SK-MEL-5 (cell line): ENCODE measurements around the gene ADRA2C. TPM values are rescaled to one million over a fixed set of nuclear protein-coding genes. Genes with fewer than 3 reads are reported as not detected.

ENCODE experiments used
- DNase-seq: peaks from one replicate; pipeline ENCODE4 v3.0.0-alpha.2; 2016; ENCODE audit warnings: low read depth, low spot score
- in situ Hi-C: cut with HindIII; loops from 2 replicates; pipeline ENCODE4 v1.10.0; 2016; ENCODE audit warnings: low sequenced_read_pairs, high pct_unique_total_duplicates, low pct_unique_long_range_greater_than_20kb
- total RNA-seq: library from RNA; depleted of rRNA; stranded (reverse); fragments of >200 nt; shearing (Covaris generic); gene quantifications from 2 replicates; pipeline ENCODE4 v1.2.3, GENCODE V29; 2014

ADRA2C gene
- total RNA-seq, 1 experiment from 2014 or later: 15.7 TPM

DNA sequence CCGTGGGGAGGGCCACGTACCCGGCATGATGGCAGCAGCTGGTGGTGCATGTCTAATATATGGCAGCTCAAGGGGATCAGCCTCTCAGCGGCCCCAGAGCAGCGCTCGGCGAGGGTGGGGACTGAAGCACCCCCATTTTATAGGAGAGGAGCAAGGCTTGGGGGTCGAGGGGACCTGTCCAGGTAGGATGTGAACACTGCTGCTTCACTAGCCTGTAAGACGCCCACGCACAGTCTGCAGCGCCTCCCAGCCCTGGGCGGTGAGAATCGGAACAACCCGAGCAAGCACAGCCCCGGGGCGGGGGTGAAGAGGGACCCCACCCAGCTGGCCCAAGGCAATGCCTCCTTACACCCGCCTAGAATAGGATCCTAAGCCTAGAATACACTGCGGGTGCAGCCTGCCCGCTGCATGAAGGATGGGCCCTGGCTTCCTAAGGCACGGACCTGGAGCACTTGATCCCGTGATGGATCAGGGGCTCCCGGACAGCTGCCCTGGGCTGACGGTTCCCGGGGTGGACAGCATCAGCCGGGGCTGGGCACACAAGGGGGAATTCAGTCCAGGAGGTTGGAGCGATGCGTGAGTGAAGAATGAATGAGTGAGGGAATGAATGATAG lies 17.6 kb downstream of the ADRA2C start:
- DNase-seq: peak; percentile 47
- in situ Hi-C loops: no loop called here

DNA sequence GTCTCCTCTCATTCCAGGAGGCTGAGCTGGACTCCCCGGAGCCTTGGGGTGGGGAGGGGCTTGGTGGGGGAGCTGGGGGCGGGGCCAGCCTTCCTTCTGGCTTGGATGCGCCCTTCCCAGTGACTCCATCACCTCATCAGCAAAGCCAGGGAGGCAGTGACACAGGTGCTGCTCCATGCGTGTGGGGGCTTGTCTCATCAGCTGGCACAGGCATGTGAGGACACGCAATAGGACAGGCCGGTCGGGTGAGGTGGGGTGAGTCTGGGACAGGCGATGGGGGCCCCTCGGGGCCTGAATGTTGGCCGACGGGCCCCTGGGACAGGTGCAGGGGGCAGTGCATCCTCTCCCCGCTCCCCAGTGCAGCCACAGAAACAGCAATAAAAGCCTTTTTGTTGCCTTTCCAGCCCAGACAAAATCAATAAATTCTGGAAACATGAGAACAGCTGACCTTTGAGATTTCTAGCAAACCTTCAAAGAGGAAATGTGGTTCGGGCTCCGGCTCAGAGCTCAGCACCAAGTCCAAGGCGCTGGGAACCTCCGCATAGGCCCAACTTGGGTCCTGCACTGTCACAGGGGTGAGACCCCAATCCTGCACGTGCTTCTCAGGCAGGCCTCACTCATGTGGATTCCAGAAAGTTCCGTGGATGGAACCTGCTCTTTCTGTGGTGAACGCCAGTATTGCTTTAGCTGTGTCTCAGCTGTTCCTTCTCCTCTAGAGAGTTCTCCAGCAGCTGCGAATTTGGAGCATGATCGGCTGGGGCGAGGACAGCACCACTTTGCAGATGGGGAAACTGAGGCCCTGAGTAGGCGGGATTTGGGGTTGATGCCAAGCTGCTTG lies 18.5 kb downstream of the ADRA2C start:
- in situ Hi-C loops: no loop called here
- peak; percentile 26 for DNase-seq

DNA sequence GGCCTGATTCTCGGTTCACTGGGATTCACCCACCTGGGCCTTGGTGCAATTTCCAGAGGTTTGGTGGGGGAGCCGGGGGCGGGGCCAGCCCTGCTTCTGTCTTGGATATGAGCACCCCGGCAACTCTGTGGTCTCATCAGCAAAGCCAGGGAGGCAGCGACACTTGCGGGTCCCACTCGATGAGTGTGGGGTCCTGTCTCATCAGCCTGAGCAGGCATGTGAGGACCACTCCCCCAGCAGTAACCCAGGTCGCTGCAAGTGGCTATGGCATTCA lies 19.0 kb downstream of the ADRA2C start:
- in situ Hi-C loops: no loop called here
- no peak for DNase-seq

DNA sequence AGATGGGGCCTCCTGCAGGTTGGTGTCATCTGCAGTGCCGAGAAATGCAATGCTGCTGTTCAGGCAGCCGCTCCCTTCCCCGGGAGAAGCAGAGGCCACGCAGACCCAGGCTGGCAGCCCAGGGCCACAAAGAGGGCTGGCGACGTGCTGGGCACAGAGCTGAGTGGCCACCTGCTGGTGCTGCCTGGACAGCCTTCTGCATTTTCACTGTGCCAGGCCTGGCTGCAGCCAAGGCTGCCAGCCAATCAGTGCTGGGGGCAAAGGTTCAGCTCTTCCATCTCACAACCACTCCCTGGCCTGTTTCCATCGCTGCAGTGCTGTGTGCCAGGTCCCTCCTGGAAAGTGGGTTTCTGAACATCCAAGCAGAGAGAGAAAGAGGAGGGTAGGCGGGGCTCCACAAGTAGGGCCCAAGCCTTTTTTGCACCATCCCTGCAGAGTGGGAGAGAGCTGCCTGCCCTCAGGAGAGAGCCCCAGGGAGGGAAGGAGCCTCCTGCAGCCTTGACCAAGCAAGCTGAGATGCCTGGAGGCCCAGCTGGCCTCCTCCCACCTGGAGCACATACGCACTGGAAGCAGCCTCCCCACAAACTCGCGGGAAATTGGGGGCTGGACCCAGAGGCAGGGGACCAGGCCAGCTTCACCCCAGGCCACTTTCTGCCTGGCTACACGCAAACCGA lies 20.1 kb downstream of the ADRA2C start:
- peak; percentile 15 for DNase-seq
- in situ Hi-C loops: no loop called here

DNA sequence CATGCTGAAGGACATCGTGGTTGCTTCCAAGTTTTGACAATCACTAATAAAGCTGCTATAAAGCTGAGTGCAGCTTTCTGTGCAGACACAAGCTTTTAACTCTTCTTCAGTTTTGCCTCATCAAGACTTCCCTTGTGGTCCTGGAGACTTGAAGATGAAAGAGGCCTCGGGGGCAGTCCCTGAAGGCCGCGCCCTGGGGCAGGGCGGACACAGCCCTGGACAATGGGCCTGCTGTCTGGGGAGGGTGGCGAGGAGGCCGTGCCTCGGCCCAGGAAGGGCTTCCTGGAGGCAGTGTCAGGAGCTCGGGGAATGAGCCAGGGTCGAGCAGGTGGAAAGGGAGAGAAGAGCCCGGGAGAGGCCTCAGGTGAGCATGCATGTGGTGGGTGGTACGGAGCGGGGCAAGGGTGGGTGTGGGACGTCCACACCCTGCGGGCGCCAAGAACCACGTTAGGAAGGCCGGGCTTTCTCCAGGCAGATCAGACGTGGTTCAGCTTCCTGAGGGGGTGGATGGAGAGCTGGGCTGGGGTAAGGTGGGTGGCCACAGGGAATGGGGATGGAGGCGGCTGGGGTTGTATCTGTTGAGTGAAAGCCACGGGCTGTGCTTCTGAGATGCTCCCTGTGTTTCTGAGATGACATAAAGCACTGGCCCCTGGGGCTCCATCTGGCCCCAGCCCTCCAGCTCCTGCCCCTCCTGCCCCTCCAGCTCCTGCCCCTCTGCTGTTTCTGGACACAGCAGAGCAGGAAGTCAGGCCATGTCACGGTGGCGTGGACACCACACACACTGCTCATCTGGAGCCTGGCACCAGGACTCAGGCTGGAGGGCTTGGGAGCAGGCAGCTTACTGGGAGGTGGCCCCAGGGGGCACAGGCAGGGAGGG lies 21.5 kb downstream of the ADRA2C start:
- DNase-seq: no peak
- in situ Hi-C loops: no loop called here

DNA sequence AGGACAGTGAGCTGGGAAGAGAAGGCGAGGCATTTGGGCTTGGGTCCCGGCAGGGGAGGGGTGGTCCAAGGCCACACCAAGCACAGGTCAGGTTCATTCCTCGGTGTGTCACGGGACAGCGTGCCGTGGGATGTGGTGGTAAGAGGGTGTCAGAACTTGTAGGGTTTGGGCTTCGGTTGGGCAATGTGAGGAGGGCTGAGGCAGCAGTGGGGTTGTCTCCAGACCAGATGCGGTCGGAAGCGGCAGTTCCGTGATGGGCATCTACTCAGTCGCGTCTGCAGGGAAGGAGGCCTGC lies 22.1 kb downstream of the ADRA2C start:
- in situ Hi-C loops: no loop called here
- no peak for DNase-seq

DNA sequence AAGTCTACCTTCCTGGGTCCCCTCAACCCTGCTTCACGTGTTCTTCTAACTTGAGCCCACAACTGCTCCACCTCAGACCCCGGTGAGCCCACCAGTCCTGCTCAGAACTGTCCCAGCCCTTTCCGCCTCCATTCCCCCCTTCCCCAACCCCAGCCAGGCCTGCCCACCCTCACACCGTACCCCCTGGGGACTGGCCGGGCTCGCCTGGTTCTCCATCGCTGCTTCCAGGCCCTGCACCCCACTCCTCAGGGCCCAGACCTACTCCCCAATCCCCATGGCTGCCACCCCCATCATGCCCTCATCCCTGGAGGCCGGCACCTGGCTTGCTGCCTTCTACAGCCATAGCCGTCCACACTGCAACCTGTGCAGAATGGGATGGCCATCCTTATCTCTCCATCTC lies 23.4 kb downstream of the ADRA2C start:
- no peak for DNase-seq

DNA sequence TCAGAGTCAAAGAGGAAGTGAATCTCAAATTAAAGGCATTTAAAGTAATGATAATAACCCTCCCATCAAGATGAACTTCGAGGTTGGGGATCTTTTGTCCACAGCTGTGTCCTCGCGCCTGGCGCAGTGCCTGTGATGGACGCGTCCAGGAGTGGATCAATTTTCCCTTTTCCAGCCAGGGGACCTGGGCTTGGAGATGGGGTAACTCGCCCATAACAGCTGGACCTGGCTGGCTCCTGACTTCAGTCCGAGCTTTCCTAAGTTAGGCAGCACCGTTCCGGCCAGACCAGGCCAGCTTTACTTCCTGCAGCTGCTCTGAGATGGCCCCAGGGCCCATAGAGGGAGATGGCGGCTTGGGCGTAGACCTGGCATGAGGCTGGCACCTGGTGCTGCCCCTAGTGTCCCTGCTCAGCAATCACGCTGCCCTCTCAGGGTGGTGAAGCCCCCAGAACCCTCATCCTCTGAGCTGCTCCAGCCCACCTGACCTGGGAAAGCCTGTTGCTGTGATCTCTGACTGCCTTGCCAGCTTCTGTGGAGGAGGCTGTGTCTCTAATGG lies 23.9 kb downstream of the ADRA2C start:
- no peak for DNase-seq
- in situ Hi-C loops: no loop called here

More for the DNA sequence above, 23.4 kb downstream of the ADRA2C start:
- in situ Hi-C loops: no loop called here

DNA sequence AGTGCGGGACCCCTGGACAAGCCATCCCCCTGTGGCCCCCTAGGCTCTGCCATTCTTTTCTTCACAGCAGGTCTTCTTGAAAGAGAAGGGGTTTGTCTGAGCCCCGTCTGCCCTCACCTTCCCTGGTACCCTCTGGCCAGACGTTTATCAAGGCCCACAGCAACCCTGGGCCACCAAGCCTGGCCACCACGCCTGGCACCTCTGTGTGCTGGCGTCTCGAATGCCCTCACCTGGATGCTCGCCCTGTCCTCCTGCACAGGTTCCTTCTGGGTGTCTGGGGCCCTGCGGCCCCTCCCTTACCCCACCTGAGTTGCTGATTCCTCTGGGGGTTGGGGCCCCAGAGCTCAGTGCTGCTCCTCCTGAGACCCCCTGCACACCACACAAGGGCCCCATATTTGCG lies 25.1 kb downstream of the ADRA2C start:
- DNase-seq: no peak
- in situ Hi-C loops: no loop called here

DNA sequence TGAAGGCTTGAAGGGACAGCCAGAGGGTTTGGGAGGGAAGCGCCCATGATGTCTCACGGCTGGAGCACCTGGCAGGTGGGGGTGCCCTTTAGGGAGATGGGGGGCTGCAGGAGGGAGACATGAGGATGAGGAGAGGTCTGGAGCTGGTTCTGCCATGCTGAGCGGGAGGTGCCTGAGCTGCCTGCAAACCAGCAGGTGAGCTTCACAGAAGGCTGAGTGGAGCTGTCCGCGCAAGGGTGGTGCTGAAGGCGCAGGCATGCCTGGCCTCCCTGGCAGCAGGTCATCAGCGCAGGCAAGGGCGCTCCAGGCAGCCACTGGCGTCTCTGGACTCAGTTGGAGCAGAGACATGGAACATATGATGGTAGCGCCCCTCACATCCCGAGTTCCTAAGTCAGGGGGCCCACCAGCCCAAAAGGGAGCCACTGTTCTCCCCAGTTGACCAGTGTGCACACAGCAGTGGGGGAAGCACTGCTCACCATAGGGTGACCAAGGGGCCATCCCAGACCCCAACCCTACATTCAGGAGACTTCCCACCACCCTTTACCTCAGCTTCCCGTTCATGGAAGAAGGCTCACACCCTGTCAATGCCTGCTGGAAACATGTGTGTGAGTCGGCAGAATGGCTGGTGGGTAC lies 25.8 kb downstream of the ADRA2C start:
- DNase-seq: no peak
- in situ Hi-C loops: no loop called here

DNA sequence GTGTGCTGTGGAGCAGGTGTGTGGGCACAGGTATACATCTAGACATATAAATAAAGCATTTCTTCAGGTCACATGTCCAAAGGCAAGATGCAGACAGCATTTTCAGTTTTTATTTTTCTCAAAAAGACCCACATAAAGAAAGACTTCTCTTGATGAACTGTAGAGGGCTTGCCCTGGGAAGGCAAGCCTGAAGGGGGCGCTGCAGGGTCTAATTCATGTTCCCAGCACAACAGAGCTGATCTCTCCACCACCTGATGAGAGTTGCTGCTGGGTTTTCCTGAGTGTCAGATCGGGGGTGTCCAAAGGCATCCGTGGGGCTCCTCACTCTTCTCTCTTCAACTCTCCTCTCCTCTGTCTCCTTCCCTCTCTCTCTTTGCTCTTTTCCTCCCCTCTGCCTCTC lies 26.6 kb downstream of the ADRA2C start:
- in situ Hi-C loops: no loop called here

DNA sequence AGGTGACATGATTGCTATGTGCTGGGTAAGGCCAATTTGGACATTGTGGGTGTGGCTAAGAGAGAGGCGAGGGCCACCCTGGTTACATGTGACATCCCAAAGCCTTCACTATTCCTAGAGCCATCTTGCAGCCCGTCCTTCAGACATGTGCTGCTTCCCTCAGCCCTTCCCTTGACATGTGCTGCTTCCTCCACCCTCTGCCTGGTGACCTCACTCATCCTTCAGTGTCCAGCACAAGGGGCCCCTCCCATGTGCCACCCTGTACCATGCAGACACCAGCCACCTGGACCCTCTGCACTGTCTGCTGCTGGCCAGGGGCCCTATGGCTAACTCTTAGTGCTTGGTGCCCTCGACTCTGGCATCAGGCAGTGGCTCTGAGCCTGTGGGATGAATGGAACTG lies 27.4 kb downstream of the ADRA2C start:
- no peak for DNase-seq
- in situ Hi-C loops: no loop called here

More for the DNA sequence above, 26.6 kb downstream of the ADRA2C start:
- peak; percentile 57 for DNase-seq

DNA sequence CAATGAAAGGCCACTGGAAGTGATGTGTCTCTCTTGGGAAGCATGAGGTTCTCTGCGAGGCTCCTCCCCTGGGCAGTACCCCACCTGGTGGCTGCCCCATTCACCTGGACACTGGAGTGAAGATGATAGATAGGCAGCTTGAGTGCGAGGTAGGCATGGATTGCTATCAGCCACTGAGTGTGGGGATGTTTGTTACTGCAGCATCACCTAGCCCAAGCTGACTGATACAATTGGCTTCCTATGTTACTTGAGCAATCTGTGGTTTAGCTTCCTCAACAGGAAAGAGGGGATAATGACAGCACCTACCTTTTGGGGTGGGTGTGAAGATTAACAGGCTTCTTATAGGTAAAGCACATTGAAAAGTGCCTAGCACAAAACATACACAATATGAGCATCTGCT lies 30.8 kb downstream of the ADRA2C start:
- in situ Hi-C loops: no loop called here
- no peak for DNase-seq

DNA sequence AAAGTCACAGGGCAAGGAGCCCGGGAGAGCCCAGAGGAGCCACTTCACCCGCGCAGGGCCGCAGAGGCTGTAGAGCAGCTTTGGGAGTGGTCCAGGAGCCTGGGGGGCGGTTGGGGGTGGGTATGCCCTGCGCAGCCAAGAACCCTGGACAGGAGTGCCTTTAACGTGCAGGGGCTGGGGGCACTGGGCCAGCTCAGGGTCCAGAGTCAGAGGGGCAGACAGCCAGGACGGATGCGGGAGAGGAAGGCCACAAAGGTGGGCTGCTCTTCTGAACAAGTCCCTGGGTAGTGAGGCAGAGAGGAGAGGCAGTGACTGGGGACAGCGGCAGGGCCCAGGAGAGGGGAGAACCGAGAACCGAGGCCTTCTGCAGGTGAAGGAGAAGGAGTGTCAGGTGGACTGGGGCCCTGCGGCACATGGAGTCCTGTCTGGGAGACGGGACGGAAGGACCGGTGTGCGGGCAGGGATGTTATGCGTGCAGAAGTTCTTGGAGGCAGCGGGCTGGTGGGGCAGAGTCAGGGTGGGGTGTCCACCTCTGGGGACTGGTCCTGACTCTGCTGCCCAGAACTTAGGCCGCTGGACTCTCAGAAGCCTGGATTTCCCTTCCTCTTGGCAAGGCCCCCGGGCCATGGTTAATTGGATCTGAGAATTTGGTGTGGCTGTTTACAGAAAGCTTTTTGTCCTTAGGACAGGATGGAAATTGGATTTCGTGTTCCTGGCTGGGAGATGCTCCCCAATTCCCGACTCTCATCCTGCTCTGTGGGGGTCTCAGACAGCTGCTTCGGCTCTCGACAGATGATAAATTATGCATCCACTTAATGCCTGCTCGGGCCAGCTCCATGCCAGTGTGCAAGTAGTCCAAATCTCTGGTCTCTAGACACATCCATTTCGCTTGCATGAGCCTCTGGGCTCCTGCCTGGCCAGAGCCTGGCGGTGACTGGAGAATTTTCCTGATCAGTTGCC lies 31.9 kb downstream of the ADRA2C start:
- no peak for DNase-seq
- in situ Hi-C loops: no loop called here

DNA sequence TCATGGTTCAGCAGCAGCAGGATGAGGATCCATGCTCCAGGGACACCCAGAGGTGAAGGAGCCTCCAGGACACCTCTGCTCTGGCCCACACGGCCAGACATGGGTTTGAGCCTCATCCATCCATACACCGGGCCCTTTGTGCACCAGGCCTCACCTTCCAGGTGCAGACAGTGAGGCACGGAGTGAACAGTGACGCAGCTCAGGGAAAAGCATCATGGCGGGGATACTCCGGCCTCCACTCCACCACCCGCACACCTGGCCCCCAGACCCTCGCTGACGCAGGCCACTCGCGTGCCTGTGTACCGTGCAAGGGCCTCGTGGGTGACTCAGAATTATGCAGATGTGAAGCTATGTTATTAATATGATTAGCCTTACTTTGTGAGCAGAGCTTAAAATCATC lies 33.3 kb downstream of the ADRA2C start:
- DNase-seq: no peak
- in situ Hi-C loops: no loop called here

DNA sequence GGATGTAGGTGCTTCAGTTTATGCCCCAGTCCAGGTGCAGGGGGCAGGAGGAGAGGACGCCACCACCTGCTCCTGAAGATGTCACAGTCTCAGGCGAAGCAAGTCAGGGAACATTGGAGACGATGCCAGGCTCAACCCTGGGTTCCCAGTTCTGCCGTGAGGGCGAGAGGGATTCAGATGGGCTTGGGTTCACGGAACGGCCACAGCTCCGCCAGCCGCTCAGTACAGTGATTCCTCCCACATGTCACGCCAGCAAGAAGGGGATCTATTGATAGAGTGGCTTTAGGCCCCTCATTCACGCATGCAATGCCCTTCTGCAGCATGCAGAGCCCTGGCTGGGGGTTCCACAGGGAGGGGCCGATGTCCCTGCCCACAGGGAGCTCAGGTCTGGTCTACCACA lies 34.2 kb downstream of the ADRA2C start:
- DNase-seq: no peak
- in situ Hi-C loops: no loop called here

DNA sequence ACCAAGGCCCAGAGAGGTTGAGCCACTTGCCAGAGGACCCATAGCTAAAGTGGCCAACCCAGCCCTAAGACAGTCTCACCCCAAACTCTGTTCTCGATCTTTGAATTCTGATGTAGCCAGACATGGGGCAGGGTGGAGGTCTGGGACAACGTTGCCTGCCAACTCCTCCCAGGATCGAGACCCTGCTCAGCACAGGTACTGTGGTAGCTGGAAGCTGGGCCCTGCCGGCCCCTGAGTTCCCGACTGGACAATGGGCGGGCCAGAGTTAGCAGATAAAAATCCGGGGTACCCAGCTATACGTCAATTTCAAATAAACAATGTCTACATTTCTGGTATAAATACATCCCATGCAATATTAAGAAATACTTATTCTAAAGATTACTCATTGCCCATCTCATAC lies 35.3 kb downstream of the ADRA2C start:
- no peak for DNase-seq
- in situ Hi-C loops: no loop called here
